GM21381 (cell line): Measurements from ENCODE around the gene ACACA.

ENCODE experiments used
- ATAC-seq: cut with Tn5 transposase; IDR thresholded peaks from one replicate; pipeline ENCODE4 v1.9.1; 2021; ENCODE audit warnings: mild to moderate bottlenecking, moderate library complexity; ENCODE audit not compliant: unreplicated experiment

Gene ACACA

GRCh38 chr17:37294888-37295287 lies 111.7 kb downstream of the ACACA start:
- ATAC-seq, result no peak

DNA sequence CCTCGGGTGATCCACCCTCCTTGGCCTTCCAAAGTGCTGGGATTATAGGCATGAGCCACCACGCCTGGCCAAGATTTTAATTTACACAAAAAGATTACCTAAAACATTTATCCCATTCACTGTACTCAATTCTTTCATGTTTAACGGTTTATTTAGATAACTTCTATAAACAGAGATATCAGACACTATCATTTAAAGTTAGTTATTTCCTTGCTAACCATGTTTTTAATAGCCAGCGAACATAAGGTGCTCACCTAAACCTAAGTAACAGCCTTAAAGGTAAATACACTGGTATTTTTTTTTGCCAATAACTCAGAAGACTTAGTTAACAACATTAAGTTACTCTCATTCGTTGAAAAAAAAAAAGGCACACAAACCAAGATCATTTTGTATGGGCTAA lies 112.9 kb downstream of the ACACA start:
- no peak for ATAC-seq

DNA sequence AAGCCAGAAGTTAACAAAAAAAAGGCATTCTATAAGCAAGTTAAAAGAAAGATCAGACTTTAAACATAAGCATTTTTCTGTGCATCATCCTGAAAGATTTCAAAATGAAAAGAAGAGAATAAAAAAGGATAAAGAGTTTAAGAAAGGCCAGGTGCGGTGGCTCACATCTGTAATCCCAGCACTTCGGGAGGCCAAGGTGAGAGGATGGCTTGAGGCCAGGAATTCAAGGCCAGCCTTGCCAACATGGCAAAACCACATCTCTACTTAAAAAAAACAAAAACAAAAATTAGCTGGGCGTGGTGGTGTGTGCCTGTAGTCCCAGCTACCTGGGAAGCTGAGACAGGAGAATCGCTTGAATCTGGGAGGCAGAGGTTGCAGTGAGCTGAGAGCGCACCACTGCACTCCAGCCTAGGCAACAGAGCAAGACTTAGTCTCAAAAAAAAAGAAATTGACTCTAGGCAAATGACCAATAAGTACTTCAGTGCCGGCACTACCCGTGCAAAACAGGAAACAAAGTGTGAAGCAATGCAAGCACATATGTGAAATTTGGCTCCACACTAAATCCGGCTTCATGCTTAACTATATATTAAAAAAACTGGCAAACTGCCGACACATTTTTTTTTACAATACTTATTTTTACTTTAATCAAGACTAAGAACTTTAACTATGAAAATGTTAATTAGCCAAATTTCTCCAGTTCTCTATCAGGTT lies 114.1 kb downstream of the ACACA start:
- ATAC-seq, result no peak

DNA sequence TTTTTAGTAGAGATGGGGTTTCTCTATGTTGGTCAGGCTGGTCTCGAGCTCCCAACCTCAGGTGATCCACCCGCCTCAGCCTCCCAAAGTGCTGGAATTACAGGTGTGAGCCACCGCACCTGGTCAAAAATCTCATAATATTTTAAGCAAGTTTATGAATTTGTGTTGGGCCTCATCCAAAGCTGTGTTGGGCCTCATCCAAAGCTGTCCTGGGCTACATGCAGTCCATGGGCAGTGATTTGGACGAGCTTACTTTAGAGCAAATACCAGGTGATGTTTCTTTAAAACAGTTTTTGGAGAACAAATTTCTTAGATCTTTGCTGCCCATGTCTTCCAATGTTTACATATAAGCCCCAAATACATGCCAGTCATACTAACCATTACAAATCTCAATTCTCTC lies 115.3 kb downstream of the ACACA start:
- ATAC-seq, result no peak

GRCh38 chr17:37286430-37286829 lies 120.2 kb downstream of the ACACA start:
- no peak for ATAC-seq

DNA sequence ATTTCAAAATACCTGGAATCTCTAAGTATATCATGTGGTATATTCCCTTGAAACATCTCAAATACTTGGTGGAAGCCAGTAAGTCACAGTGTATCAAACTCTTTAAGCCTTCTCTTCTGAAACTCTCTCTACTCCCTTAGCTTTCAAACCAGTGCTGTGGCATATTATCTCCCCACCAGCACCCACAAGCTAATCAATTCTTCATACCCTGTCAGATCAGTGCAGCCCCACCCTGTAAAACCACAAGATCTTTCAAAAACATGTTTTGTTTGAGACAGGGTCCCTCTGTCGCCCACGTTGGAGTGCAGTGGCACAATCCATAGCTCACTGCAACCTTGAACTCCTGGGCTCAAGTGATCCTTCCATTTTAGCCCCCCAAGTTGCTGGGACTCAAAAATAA lies 122.4 kb downstream of the ACACA start:
- no peak for ATAC-seq

DNA sequence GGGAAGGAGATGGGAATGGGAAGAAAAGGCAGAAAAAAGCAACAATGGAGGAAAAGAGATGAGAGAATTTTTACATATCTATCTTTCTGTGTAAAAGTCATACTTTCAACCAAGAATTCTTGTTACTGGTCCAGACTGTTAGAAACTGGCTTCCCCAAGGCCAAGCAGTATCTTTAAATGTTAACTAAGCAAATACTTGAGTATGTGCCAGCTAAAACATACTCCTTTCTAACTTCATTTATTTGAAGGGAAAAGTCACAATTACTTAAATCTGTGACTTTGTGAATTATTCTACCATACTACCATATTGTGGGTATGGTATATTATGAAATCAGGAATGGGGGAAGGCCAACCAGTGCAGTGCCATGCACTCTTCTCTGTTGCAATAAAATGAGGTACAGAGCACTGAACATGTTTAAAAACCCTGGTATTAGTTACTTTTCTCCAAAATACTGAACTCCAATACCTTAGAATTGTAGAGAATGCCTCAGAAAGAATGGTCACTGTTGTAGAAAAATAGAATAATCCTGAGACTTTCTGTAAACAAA lies 123.1 kb downstream of the ACACA start:
- ATAC-seq, result no peak

DNA sequence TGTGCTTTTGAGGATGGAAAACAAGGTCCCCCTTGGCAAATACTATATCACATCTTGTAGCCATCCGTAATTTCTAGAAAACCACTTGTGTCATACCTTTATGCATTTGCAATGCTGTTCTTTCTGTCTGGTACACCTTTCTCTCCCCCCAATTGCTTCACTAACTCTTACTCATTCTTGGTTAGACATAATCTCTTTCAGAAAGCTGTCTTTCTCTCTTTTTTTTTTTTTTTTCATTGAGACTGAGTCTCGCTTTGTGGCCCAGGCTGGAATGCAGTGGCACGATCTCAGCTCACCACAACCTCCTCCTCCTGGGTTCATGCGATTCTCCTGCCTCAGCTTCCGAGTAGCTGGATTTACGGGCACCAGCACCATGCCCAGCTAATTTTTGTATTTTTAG lies 125.8 kb downstream of the ACACA start:
- ATAC-seq, result no peak

DNA sequence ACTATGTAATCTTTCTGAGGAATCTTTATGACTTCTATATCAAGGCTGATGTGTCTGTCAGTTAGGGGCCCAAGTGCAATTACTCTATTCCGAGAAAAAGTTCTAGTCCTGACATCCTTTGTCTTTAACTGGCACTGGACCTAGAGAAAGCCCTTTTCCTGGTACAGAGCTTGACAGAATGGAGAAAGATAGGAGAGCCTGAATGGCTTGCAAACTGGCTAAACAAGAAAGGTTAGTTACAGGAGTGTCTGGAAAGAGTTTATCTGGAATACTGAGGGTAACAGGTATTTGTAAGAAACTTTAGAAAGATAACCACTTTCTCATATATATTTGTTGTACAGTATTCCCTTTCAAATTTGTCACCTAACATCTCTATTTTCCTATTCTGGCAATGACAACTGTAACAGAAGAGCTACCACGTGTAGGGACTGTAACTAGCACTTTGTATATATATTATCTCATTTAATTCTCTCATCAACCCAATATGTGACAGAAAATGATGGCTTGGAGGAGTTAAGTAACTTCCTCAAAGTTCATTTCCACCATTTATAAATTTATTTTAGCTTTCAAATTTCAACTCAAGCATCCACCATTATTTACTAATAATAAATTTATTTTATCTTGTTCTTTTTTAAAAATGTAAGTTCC lies 128.3 kb downstream of the ACACA start:
- ATAC-seq, result no peak

- ATAC-seq, result no peak
Observed at GRCh38 chr17:37276475-37276874, 130.2 kb downstream of the ACACA start.

GRCh38 chr17:37274461-37274860 lies 132.2 kb downstream of the ACACA start:
- no peak for ATAC-seq

- ATAC-seq, result no peak
Observed at GRCh38 chr17:37273409-37274051, 133.1 kb downstream of the ACACA start.

DNA sequence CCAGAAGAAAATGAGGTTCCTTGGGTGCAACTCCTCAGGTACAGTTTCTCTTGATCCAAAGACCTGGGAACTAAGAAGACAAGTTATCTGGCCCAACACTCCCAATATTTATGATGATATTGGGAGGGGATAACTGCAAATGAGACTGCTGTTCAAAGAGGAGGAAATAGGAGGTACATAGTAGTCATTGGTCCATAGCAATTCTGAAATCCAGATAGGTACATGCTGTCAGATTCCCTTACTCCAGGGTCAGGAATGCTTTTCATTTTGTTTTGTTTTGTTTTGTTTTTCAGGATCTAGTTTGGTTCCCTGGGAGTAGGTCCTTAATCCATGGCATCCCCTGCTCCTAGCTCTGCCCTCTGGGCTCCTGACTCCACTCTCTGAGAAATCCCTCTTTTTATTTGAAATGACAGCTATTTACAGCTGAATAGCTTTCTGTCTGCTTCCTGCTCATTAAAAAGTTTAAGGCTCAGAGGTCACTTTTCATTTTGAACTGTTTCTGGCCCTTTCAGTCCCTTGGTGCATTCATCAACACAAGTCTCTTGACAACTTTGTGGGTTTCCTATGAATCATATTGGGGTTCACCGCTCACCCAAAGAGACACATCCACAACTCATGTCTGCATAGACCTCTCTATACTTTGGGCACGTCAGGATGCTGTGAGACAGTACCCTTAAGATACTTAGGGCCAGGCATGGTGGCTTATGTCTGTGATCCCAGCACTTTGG lies 141.0 kb downstream of the ACACA start:
- no peak for ATAC-seq

DNA sequence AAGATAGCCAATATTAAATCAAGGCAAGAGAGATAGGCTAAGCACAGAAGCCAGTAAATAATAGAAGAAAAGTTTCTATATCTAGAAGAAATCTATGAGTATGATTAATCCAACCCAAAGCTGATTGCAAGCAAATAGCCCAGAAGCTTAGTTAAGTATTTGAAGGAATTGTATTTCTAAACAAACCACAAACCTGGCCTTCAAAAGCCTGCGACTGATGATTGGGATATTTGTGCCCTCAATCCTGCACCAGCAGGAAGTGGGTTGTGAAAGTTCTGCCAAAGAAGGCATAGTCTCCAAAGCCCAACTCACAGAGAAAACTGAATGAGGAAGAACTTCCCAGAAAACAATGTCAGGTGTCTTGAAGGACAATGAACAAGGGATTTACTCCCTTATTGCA lies 145.3 kb downstream of the ACACA start:
- ATAC-seq, result no peak

- ATAC-seq, result no peak
Observed at GRCh38 chr17:37259030-37259735, 147.5 kb downstream of the ACACA start.

DNA sequence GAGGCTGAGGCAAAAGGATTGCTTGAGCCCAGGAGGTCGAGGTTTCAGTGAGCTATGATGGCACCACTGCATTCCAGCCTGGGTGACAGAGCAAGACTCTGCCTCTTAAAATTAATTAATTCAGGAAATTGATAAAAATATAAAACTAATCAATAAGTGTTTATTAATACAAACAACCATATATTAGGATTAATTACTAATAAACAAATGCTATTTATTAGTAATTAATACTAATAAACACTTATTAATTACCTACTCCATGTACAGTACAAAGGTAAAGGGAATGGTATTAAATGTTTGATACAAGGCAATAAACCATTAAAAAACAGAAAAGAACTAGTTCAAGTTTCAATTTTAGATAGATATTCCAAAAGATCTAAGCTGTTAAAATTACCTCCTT lies 150.0 kb downstream of the ACACA start:
- ATAC-seq, result no peak

DNA sequence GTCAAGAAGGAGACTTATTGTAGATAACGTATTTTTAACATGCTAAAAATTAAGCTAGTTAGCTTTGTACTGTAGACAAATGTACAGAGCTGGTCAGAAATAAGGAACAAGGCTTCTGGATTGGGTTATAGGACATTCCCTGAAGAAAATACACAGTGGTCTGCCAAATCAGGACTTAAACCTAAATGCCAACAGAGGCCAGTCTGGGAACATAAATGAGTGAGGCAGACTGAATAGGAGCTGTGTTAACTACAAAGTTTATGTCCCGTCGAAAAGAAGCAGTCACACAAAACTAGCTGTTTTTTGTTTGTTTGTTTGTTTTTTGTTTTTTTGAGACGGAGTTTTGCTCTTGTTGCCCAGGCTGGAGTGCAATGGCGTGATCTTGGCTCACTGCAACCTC lies 151.2 kb downstream of the ACACA start:
- ATAC-seq, result no peak

DNA sequence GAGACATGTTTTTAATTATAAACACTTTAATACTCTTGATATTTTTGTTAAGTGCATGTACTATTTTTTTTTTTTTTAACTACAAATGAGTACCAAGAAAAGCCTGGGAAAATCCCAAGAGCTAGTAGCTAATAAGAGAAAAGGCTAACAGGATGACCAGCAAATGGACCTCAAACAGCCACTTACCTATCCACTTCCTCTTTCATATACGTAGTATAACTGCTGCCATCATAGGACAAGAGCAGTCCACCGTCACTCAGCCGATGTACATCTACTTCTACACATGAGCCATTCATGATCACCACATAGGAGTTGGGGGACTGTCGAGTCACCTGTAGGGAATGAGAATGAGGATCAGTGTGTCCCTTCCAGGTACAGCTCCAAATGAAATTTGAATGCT lies 158.8 kb downstream of the ACACA start:
- no peak for ATAC-seq

DNA sequence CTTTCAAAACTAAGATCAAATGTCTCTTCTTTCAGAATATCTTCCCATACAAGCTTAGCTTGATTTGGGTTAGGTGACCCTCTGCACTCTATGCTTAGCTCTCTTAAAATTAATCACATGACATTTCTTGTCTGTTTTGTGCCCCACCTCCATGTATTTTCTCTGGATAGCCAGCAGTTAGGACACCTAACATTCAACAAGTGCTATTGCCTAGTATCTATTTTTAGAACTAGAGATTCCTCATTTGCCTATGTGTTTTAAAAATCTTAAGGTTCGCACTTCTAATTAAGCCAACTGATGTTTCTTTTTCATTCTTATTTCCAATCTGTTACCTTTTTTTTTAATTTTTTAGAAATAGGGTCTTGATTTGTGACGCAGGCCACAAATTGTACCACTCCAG lies 160.6 kb downstream of the ACACA start:
- ATAC-seq, result no peak

DNA sequence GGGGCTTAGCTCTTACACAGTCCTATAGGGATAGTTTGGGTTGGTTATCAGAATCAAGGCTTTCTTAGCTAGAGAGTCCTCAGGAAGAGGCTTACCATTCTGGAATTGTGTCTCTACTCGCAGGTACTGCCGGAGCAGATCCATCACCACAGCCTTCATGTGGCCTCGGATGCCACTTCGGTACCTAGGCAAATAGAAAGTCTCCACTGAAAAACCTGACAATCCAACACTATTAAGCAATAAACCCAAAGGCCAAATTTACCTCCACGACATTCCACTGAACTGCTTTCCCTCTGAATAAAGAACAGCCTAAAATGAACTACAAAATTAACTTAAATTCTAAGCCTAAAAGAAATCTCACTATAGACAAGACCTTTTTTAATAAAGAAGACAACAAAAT lies 166.3 kb downstream of the ACACA start:
- ATAC-seq, result no peak
